T follicular helper cell (primary cell): Measurements from ENCODE around the gene NEK1.

Experiments
- DNase-seq: peaks from one replicate; pipeline ENCODE4 v3.0.0-alpha.2; 2020; ENCODE audit warnings: low read depth

The NEK1 gene

DNA sequence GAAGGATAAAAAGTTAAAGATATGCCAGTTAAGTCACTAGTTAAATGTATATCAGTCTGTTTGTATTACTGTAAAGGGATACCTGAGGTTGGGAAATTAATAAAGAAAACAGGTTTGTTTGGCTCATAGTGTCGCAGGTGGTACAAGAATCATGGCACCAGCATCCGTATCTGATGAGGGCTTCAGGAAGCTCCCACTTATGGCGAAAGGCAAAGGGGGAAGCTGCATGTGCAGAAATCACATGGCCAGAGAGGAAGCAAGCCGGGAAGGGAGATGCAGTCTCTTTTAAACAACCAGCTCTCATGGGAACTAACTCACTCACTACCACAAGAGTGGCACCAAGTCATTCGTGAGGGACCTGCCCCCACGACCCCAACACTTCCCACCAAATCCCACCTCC lies 249.8 kb downstream of the NEK1 start:
- no peak for DNase-seq

DNA sequence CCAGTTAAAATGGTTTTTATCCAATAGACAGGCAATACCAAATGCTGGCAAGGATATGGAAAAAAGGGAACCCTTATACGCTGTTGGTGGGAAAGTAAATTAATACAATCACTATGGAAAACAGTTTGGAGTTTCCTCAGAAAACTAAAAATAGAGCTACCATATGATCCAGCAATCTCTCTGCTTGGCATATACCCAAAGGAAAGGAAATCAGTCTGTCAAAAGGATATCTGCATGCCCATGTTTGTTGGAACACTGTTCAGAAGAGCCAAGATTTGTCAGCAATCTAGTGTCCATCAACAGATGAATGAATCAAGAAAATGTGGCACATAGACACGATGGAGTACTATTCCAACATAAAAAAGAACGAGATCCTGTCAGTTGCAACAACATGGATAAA lies 250.6 kb downstream of the NEK1 start:
- no peak for DNase-seq

DNA sequence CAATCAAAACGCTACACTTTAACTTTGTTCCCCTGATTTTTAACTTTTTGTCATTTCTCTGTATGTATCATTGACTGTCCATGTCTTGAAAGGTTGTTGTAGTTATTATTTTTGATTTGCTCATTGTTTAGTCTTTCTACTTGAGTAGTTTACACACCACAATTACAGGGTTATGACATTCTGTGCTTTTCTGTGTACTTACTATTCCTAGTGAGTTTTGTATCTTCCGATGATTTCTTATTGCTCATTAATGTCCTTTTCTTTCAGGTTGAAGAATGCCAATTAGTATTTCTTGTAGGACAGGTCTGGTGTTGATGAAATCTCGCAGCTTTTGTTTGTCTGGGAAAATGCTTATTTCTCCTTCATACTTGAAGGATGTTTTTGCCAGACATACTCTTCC lies 252.4 kb downstream of the NEK1 start:
- DNase-seq, result no peak

DNA sequence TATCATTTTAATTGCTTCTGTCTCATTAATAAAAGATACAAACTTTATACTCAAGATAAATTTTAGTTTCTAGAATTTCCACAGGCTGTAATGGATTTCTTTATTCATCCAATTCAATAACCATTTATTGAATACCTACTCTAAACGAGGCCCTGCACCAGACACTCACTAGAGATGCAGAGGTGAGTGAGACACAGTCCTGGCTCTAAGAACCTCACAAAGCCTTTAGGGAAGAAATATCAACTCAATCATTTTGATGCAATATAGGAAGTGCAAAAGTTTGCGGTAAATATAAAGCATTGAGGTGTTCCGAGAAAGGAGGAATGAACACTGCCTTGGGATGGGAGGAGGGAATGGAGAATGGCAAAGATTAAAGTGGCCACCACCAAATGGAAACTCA lies 260.0 kb downstream of the NEK1 start:
- no peak for DNase-seq

DNA sequence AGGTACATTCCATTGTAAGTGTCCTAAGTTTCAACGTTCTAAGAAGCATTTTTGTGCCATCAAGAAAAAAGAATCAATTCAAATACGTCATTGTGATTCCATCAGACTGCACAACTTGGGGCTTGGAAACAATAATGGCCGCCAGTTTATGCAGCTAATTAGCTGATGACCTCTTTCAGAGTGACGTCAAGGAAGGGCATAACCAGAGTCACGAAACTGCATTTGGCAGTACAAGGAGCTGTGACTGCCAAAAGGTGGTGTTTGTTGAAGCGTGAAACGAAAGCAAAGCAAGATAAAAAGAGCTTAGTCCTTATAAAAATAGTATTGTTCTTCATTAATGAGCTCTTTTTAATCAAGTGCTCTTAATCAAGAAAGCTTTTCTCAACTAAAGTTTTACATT lies 260.5 kb downstream of the NEK1 start:
- no peak for DNase-seq

DNA sequence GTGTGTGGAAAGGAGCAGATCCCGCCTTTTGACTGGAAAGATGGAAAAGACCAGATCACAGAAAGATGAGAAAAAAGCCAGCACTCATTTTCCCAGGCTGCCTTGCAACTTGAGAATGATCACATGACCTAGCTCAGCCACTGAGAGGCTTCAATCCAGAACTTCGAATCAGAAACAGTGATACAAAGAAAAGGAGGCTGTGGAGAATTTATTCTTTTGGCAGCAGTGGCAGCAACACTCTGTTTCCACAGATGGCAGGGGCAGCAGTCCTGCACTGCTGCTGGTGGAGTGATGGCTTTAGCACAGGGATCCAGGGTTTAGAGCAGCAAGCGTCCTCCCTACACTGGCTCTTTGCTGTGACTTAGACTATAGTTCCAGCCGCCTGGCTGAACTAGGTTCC lies 263.8 kb downstream of the NEK1 start:
- DNase-seq, result no peak

DNA sequence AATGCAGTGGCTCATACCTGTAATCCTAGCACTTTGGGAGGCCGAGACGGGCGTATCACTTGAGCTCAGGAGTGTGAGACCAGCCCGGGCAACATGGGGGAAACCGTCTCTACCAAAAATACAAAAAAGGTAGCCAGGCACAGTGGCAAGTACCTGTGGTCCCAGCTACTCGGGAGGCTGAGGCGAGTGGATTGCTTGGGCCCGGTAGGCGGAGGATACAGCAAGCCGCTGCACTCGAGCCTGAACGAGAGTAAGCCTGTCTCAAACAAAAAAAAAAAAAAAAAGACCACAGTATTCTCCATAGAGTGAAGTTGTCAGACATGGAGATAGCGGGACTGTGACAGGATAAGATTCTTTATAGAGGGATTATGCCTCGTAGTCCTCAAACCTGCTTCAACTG lies 265.5 kb downstream of the NEK1 start:
- no peak for DNase-seq

DNA sequence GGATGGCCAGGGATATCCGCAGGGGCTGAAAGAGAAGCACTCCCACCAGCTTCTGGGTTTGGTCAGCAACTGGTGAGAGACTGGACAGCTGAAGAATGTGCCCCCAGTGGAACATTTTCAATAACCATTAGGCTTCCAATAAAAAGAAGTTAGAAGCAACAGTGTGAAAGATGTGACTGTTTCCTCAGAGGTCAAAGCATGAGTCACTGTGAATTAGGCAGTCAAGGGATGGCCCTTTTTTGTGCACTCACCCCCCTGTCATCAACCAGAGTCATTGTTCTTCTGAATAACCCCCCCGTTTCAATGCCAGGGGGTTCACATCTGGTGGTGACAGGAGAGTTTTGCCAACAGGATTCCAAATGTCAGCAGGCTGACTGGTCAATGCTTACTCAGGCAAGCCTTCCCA lies 267.1 kb downstream of the NEK1 start:
- no peak for DNase-seq
